ENCODE measurements around the gene TMBIM6. TPM values are rescaled to one million over a fixed set of nuclear protein-coding genes. Genes with fewer than 3 reads are reported as not detected.

The TMBIM6 gene
- total RNA-seq, 1 experiment from 2014 or later: 525 TPM

DNA sequence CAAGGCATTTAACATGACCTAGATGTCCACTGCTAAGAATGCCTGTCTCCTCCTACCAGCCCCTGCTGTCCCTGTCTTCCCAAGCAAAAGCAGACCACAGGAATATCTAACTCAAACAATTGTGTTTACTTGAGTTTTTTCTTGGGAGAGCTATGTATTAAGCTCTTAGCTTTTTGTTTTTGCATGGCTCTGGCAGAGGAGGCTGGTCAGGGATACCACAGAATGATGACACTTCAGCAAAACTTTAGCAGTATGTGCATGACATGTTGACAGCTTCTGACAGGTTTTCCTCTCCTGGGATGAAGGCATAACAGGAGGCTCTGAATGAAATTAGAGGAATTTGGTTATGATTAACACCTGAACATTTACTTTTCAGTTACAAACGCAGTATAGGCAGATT lies 6.9 kb downstream of the TMBIM6 start:
- H3K27me3 ChIP-seq (ENCODE audit: control insufficient read depth, insufficient read depth, low read length): no peaks in the 10 kb centered on the region
- ATAC-seq (no peak), DNase-seq (ENCODE audit: low read depth, low spot score) (no peak)
- H3K27ac ChIP-seq (ENCODE audit: low read length): no peak overlapping the region
- peaks cover 13% of the 10 kb centered on the region for H3K36me3 ChIP-seq (ENCODE audit: control insufficient read depth, insufficient read depth, low read length)
- in situ Hi-C loops (cut with HindIII; ENCODE audit: low pct_unique_long_range_greater_than_20kb, low sequenced_read_pairs): no loop called here
- ChIA-PET CTCF (no interaction called here), POLR2A (interaction anchor here (0.7 kb wide), 1 partner anchor 165 kb away, joined by 3 read pairs; no protein-coding TSS in a partner anchor)
- no TSS peak for BruUV-seq (replicated peaks)
- H3K9me3 ChIP-seq (ENCODE audit: control insufficient read depth, insufficient read depth, low read depth, low read length): no peaks in the 10 kb centered on the region
- intact Hi-C loops (cut with micrococcal nuclease; ENCODE audit: unreplicated experiment): loop anchor here (10.0 kb wide), 1 partner anchor 104 kb away; no protein-coding TSS in a partner anchor
- no peak overlapping the region for H3K4me3 ChIP-seq (ENCODE audit: low read depth in 2 of 2, low read length in 2 of 2)
- TF ChIP-seq TCF7L2 (IDR thresholded peaks at IDR 0.05; ENCODE audit: low read depth, low read length): no peak
- TF ChIP-seq, protein P1, sequence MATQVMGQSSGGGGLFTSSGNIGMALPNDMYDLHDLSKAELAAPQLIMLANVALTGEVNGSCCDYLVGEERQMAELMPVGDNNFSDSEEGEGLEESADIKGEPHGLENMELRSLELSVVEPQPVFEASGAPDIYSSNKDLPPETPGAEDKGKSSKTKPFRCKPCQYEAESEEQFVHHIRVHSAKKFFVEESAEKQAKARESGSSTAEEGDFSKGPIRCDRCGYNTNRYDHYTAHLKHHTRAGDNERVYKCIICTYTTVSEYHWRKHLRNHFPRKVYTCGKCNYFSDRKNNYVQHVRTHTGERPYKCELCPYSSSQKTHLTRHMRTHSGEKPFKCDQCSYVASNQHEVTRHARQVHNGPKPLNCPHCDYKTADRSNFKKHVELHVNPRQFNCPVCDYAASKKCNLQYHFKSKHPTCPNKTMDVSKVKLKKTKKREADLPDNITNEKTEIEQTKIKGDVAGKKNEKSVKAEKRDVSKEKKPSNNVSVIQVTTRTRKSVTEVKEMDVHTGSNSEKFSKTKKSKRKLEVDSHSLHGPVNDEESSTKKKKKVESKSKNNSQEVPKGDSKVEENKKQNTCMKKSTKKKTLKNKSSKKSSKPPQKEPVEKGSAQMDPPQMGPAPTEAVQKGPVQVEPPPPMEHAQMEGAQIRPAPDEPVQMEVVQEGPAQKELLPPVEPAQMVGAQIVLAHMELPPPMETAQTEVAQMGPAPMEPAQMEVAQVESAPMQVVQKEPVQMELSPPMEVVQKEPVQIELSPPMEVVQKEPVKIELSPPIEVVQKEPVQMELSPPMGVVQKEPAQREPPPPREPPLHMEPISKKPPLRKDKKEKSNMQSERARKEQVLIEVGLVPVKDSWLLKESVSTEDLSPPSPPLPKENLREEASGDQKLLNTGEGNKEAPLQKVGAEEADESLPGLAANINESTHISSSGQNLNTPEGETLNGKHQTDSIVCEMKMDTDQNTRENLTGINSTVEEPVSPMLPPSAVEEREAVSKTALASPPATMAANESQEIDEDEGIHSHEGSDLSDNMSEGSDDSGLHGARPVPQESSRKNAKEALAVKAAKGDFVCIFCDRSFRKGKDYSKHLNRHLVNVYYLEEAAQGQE (IDR thresholded peaks at IDR 0.05; ENCODE audit: insufficient read depth in 1 of 2, low read depth in 2 of 2, low read length in 1 of 2): no peak
- no peak for TF ChIP-seq SIN3A (IDR thresholded peaks at IDR 0.05; ENCODE audit: borderline replicate concordance, insufficient read depth, low read depth, low read length)
- TF ChIP-seq, protein P2, sequence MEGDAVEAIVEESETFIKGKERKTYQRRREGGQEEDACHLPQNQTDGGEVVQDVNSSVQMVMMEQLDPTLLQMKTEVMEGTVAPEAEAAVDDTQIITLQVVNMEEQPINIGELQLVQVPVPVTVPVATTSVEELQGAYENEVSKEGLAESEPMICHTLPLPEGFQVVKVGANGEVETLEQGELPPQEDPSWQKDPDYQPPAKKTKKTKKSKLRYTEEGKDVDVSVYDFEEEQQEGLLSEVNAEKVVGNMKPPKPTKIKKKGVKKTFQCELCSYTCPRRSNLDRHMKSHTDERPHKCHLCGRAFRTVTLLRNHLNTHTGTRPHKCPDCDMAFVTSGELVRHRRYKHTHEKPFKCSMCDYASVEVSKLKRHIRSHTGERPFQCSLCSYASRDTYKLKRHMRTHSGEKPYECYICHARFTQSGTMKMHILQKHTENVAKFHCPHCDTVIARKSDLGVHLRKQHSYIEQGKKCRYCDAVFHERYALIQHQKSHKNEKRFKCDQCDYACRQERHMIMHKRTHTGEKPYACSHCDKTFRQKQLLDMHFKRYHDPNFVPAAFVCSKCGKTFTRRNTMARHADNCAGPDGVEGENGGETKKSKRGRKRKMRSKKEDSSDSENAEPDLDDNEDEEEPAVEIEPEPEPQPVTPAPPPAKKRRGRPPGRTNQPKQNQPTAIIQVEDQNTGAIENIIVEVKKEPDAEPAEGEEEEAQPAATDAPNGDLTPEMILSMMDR (IDR thresholded peaks at IDR 0.05): no peak
- no peak for TF ChIP-seq POLR2AphosphoS5 (IDR thresholded peaks at IDR 0.05; ENCODE audit: low read depth, low read length)
- peaks cover 28% of the 10 kb centered on the region for H3K4me1 ChIP-seq (ENCODE audit: control insufficient read depth, insufficient read depth, low read length)

- H3K36me3 ChIP-seq (ENCODE audit: control insufficient read depth, insufficient read depth, low read length): peaks cover 15% of the 10 kb centered on the region
- no peak for DNase-seq (ENCODE audit: low read depth, low spot score)
- no peak overlapping the region for H3K27ac ChIP-seq (ENCODE audit: low read length)
- ChIA-PET CTCF (interaction anchor here (0.6 kb wide), 1 partner anchor 97 kb away, joined by 14 read pairs; no protein-coding TSS in a partner anchor), POLR2A (no interaction called here)
- no peak for ATAC-seq
- no peaks in the 10 kb centered on the region for H3K27me3 ChIP-seq (ENCODE audit: control insufficient read depth, insufficient read depth, low read length)
- peaks cover 23% of the 10 kb centered on the region for H3K4me1 ChIP-seq (ENCODE audit: control insufficient read depth, insufficient read depth, low read length)
- BruUV-seq (replicated peaks): no TSS peak
- intact Hi-C loops (cut with micrococcal nuclease; ENCODE audit: unreplicated experiment) (loop anchor here (10.0 kb wide), 1 partner anchor 104 kb away; no protein-coding TSS in a partner anchor), in situ Hi-C loops (cut with HindIII; ENCODE audit: low pct_unique_long_range_greater_than_20kb, low sequenced_read_pairs) (no loop called here)
- H3K9me3 ChIP-seq (ENCODE audit: control insufficient read depth, insufficient read depth, low read depth, low read length): no peaks in the 10 kb centered on the region
- no peak for TF ChIP-seq POLR2AphosphoS5 (IDR thresholded peaks at IDR 0.05; ENCODE audit: low read depth, low read length)
- TF ChIP-seq, protein P1 (IDR thresholded peaks at IDR 0.05; ENCODE audit: insufficient read depth in 1 of 2, low read depth in 2 of 2, low read length in 1 of 2): no peak
- TF ChIP-seq SIN3A (IDR thresholded peaks at IDR 0.05; ENCODE audit: borderline replicate concordance, insufficient read depth, low read depth, low read length): no peak
- TF ChIP-seq, protein P2 (IDR thresholded peaks at IDR 0.05): no peak
- no peak for TF ChIP-seq TCF7L2 (IDR thresholded peaks at IDR 0.05; ENCODE audit: low read depth, low read length)
- H3K4me3 ChIP-seq (ENCODE audit: low read depth in 2 of 2, low read length in 2 of 2): no peak overlapping the region
These were observed 7.4 kb downstream of the TMBIM6 start for GRCh38 chr12:49748800-49749199.
